SK-N-MC (cell line): Measurements from ENCODE around the gene CTNND2.

Experiments
- DNase-seq: peaks from one replicate; pipeline ENCODE4 v3.0.0-alpha.2; 2011; ENCODE audit warnings: low read depth, low spot score
- H3K27ac ChIP-seq: fragments of 200-600 bp; sonication (generic); 2 replicates; pipeline ENCODE4 v1.5.1; 2016; ENCODE audit warnings: mixed run types
- H3K36me3 ChIP-seq: fragments of 200-600 bp; sonication (generic); 2 replicates; pipeline ENCODE4 v1.6.1; 2017; ENCODE audit warnings: antibody characterized with exemption, low read length, mixed read lengths; ENCODE audit not compliant: insufficient read depth
- H3K4me3 ChIP-seq: fragments of 200-600 bp; sonication (generic); 2 replicates; pipeline ENCODE4 v1.5.1; 2016
- H3K9ac ChIP-seq: fragments of 200-600 bp; sonication (generic); 2 replicates; pipeline ENCODE4 v1.8.0; 2017; ENCODE audit warnings: mixed run types, mixed read lengths; ENCODE audit not compliant: insufficient read length
- H3K9me3 ChIP-seq: fragments of 200-600 bp; sonication (generic); 2 replicates; pipeline ENCODE4 v1.6.1; 2017; ENCODE audit warnings: low read depth, mild to moderate bottlenecking, antibody characterized with exemption, low read length, moderate library complexity, mixed read lengths
- EZH2 ChIP-seq: fragments of 200-600 bp; sonication (generic); IDR thresholded peaks from one replicate; pipeline ENCODE4 v1.6.1; 2017; ENCODE audit warnings: antibody characterized with exemption
- FOXP2 ChIP-seq: optimal IDR thresholded peaks from 2 replicates; pipeline ENCODE3; 2011; ENCODE audit warnings: mild to moderate bottlenecking, moderate library complexity; ENCODE audit not compliant: insufficient read depth; ENCODE audit errors: extremely low read length, control extremely low read depth
- POLR2AphosphoS5 ChIP-seq: IDR thresholded peaks from 2 replicates; pipeline ENCODE4 v1.6.1; 2012; ENCODE audit warnings: mild to moderate bottlenecking, low read depth, low read length, borderline replicate concordance

The CTNND2 gene

GRCh38 chr5:11182441-11183080 lies 721.7 kb downstream of the CTNND2 start:
- Histone ChIP-seq H3K9me3 (no peaks in the 10 kb centered on the region), H3K27ac (0 out of 2 replicates have a peak overlapping the region, but pooled peaks have one; percentile 27), H3K4me3 (no peak overlapping the region), H3K9ac (no peak overlapping the region), H3K36me3 (no peaks in the 10 kb centered on the region)
- DNase-seq, result peak; percentile 40
- TF ChIP-seq EZH2 (no peak), FOXP2 (no peak), POLR2AphosphoS5 (no peak)

DNA sequence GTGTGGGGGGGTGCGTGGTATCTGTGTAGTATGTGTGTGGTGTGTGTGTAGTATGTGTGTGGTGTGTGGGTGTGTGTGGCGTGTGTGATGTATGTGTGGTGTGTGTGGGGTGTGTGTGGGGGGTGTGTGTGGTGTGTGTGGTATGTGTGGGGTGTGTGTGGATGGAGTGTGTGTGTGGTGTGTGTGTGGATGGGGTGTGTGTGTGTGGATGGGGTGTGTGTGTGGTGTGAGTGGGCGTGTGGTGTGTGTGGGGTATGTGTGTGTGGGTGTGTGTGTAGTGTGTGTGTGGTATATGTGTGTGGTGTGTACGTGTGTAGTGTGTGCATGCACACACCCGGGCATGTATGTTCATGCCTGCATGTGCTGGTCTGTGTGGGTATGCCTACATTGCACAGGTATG lies 722.3 kb downstream of the CTNND2 start:
- Histone ChIP-seq H3K36me3 (no peaks in the 10 kb centered on the region), H3K4me3 (no peak overlapping the region), H3K9ac (no peak overlapping the region), H3K27ac (no peak overlapping the region), H3K9me3 (no peaks in the 10 kb centered on the region)
- DNase-seq, result no peak
- TF ChIP-seq EZH2, result no peak
- no peak for TF ChIP-seq FOXP2
- no peak for TF ChIP-seq POLR2AphosphoS5

- H3K9ac ChIP-seq, result no peak overlapping the region
- no peaks in the 10 kb centered on the region for H3K9me3 ChIP-seq
- H3K36me3 ChIP-seq, result no peaks in the 10 kb centered on the region
- DNase-seq, result no peak
- no peak overlapping the region for H3K27ac ChIP-seq
- TF ChIP-seq POLR2AphosphoS5, result no peak
- no peak overlapping the region for H3K4me3 ChIP-seq
These were observed 723.4 kb downstream of the CTNND2 start for GRCh38 chr5:11180890-11181289.

DNA sequence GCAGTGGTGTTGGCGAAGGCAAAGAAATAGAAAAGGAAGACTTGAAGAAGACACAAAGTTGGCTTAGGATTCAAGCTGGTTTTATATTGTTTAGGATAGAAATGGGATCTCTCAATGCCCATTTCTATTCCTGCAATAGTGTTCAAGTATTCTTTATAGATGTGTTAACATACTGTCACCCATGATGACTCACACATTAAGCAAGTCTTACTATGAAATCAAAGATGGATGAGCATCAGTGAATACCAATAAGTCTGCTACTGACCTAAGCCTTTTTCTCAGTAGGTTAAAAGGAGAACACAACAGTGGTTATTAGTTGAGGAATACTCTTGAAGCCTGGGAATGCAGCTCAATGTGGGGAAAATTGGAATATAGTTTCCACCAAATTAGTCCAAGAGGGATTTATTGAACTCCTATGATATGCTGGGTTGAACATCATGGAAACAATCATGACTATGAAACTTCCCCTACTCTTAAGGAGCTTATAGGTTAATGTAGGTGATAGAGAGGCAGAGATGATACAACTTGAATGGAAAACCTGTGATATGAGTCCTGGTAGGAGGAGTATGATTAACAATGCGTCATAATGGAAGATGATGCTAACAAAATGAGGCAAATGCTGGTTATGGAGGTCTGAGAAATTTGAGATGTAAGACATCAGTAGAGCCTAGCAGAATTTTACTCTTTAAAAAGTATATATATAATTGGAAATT lies 726.1 kb downstream of the CTNND2 start:
- no peak overlapping the region for H3K9ac ChIP-seq
- H3K27ac ChIP-seq, result no peak overlapping the region
- H3K36me3 ChIP-seq, result no peaks in the 10 kb centered on the region
- no peaks in the 10 kb centered on the region for H3K9me3 ChIP-seq
- H3K4me3 ChIP-seq, result no peak overlapping the region
- no peak for DNase-seq
- TF ChIP-seq FOXP2, result no peak
- TF ChIP-seq POLR2AphosphoS5, result no peak
- no peak for TF ChIP-seq EZH2

DNA sequence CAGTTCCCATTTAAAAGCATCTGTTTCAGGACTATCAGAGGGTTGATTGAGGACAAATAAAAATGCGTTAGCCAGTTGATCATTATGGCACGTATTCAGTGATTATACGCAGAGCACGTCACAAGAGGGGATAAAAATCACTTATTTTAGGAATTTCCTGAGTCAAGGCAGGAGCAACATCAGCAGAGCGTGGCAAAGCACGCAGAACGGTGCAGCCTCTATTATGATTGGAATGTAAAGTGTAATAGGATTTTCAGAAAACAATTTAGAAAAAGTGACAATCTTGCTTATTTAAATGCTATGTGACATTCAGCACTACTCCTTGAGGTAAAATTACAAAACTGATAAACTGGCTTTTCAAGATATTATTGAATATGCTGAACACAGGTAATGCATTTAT lies 729.7 kb downstream of the CTNND2 start:
- Histone ChIP-seq H3K9ac (peak overlapping the region; percentile 5), H3K4me3 (peak overlapping the region; percentile 10; the same call in 1 of the 2 replicates), H3K36me3 (no peaks in the 10 kb centered on the region), H3K9me3 (no peaks in the 10 kb centered on the region), H3K27ac (peak overlapping the region; percentile 66)
- no peak for DNase-seq
- no peak for TF ChIP-seq FOXP2
- no peak for TF ChIP-seq EZH2

GRCh38 chr5:11172484-11172883 lies 731.8 kb downstream of the CTNND2 start:
- no peak overlapping the region for H3K4me3 ChIP-seq
- TF ChIP-seq FOXP2 (no peak), EZH2 (no peak), POLR2AphosphoS5 (no peak)
- H3K9me3 ChIP-seq, result no peaks in the 10 kb centered on the region
- no peak overlapping the region for H3K9ac ChIP-seq
- H3K27ac ChIP-seq, result no peak overlapping the region
- no peak for DNase-seq
- no peaks in the 10 kb centered on the region for H3K36me3 ChIP-seq

DNA sequence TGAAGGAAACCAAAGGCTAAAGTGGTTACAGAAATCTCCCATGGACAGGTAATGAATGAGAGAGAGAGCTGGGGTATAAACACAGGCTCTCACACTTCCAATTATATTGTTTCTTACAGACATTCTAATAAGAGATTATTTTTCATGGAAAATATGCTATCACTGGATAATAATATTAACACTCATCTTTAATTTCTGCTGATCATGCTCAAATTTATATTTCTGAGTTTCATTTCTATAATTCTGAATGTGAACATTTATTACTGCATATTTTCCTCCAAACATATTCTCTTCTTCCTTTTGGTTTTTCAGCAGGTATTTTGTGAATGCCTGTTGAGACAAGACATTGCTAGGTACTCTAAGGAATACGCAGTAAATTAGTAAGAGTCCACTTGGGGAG lies 733.0 kb downstream of the CTNND2 start:
- H3K4me3 ChIP-seq, result no peak overlapping the region
- no peak overlapping the region for H3K9ac ChIP-seq
- no peak for TF ChIP-seq FOXP2
- no peak for TF ChIP-seq POLR2AphosphoS5
- TF ChIP-seq EZH2, result no peak
- no peaks in the 10 kb centered on the region for H3K36me3 ChIP-seq
- no peak for DNase-seq
- H3K9me3 ChIP-seq, result no peaks in the 10 kb centered on the region
- no peak overlapping the region for H3K27ac ChIP-seq

DNA sequence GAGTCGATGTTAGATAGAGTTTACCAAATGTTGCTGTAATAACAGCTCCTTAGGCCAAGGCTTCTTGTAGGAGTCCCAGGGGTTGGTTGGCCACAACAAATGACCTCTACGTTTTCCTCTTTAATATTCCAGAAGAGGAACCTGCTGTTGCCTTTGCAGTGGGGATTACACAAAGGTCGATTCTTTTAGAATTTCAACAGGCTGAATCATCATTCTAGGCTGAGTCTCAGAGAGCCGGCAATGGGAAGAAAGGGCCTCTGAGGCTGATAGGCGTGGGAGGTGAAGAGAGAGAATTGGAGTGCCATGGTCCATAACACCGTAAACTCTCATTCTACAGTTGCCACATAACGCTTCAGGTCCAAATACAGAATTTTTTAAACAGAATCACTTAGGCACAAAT lies 737.3 kb downstream of the CTNND2 start:
- Histone ChIP-seq H3K9ac (no peak overlapping the region), H3K36me3 (no peaks in the 10 kb centered on the region), H3K27ac (no peak overlapping the region), H3K9me3 (no peaks in the 10 kb centered on the region), H3K4me3 (no peak overlapping the region)
- DNase-seq, result no peak
- TF ChIP-seq EZH2 (no peak), FOXP2 (no peak), POLR2AphosphoS5 (no peak)

DNA sequence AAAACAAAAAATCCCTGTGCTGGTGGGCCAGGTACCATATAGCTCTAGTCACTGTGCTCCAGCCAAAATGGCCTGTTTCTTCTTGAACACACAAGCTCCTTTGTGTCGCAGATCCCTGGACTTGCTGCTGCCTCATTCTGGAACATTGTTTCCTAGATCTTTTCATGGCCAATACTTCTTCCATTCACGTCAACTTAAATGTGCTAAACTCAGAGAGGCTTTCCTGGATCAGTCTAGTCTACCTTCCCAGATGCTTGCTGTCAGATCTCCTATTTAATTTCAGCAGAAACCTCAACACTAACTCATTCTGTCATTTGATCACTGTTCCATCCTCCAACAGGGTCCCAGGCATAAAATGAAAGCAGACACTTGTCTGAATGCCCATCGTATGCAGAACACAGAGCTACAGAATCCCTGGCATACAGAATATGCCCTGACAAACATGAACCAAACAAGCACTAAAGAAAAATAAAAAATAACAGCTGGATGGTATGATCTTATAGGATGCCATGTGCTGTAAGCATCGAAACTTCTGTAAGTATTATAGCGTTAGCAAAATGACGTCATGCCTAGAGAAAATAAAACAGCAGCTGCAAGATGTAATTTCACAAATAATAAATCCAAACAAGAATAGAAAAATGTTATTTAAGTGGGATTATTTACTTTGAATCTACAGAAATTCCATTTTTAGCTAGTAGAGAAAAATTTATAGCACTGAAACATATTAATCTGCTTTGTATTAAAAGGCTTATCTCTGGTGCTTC lies 739.5 kb downstream of the CTNND2 start:
- H3K9ac ChIP-seq, result no peak overlapping the region
- TF ChIP-seq EZH2, result no peak
- TF ChIP-seq FOXP2, result no peak
- TF ChIP-seq POLR2AphosphoS5, result no peak
- H3K36me3 ChIP-seq, result no peaks in the 10 kb centered on the region
- no peak overlapping the region for H3K27ac ChIP-seq
- H3K9me3 ChIP-seq, result no peaks in the 10 kb centered on the region
- DNase-seq, result no peak
- no peak overlapping the region for H3K4me3 ChIP-seq
